HG03378 (cell line): ENCODE data around the gene RANBP2.
"Not testable (repeated sequence)": the region's sequence is repeated elsewhere in the genome, so short reads cannot be mapped to it uniquely, and the experiment has no call there.

Experiments used
- ATAC-seq: cut with Tn5 transposase; IDR thresholded peaks from one replicate; pipeline ENCODE4 v1.9.1; 2021; ENCODE audit warnings: mild to moderate bottlenecking, moderate library complexity; ENCODE audit not compliant: unreplicated experiment

Gene RANBP2

DNA sequence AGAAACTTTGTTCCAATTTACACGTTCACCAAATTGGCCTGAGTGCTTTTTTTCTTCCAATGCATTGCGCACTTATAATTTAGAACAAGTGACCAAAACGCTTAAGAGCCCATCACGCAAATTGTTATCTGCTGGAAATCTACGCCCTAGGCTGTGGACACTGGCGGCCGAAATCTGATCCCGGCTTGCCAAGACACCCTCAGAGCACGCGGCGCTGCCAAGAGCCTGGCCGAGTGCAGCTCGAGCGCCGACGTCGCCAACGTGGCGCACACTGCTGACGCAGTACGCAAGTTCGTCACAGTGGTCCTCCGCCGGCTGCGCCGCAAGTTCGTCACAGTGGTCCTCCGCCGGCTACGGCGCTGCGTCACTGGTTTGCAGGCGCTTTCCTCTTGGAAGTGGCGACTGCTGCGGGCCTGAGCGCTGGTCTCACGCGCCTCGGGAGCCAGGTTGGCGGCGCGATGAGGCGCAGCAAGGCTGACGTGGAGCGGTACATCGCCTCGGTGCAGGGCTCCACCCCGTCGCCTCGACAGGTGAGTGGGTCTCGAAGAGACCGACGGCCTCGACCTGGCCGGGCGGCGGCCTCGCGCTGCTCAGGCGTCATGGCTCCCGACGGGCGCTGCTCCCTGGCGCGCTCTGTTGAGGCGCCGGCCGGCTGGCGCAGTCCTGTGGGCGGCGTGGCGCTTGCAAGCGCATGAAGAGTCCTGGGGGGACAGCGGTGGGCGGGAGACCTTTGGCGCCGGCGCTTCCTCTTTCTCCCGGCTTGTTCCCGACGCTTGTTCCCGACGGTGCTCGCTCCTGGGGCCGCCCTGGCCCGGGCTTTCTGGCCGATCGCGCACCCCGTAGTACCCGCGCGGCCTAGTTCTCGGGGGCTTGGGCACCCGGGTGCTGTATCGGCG is at the start of gene RANBP2:
Gene RANBP2 (plus strand): TSS at position 334 of the 896 bp plus-strand sequence. CDS start 125 bp downstream, at position 459.
- peak; percentile 97 for ATAC-seq

- ATAC-seq: not testable (repeated sequence)
Measured at GRCh38 chr2:108670282-108670681, 49.0 kb upstream of the RANBP2 start.

DNA sequence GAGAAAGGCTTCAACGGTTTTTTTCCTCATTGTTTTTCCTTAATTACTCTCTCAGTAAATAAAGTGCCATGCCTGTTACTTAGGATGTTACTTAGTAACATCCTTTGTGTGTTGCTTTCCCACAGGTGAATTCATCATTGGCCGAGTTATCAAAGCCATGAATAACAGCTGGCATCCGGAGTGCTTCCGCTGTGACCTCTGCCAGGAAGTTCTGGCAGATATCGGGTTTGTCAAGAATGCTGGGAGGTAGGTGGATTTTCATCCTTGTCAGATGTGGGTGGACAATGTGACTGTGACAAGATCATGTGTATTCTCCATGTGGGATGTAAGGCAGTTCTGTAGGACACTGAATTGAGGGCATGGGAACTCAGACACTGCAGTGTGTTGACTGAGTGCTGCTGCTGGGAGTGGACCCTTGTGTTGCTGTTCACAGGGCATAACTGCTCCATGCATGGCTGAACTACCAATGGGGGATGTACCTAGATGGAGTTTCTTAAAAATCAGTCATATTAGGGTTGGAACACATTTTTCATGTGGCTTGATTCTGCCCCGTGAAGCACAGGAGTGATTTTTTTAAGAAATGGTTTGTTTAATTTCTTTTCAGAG is 47.0 kb upstream of the RANBP2 start:
- ATAC-seq: not testable (repeated sequence)

- not testable (repeated sequence) for ATAC-seq
Measured at GRCh38 chr2:108676522-108676921, 42.8 kb upstream of the RANBP2 start.

GRCh38 chr2:108677239-108677744 is 42.0 kb upstream of the RANBP2 start:
- ATAC-seq: not testable (repeated sequence)

DNA sequence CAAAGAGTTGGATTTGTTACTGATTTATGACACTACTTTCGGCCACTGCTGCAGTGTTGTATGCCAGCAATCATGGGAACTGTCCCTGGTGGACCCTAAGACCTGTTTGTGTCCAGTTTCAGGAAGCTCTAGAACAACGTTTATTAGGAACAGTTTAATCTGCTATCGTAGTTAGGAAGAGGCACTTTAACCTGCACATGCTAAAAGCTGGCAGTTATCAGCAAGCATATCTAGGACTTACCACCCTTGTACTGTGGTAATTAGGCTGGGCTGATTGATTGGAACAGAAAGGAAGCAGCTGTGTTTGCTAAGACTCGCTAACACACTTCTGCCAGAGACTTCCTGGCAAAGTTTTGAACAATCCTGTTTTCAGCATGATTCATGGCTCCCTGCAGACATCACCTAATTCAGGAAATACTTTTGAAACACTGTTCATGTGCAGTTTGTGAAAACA is 41.1 kb upstream of the RANBP2 start:
- ATAC-seq: not testable (repeated sequence)

DNA sequence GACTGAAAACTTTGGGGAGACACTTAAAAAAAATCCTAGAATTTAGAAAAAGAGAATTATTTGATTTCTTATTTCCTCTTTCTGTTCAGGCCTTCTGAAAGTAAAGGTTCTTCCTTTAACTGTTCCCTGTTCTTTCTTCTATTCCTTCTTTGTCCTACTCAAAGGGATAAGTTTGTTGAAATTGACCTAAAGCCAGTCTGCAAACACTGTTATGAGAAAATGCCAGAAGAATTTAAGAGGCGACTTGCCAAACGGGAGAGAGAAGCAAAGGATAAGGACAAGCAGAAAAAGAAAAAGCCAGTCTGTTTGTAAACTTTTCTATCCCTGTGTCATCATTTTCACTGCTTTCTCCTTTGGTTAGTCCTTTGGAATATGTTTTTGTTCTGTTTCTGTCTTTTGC is 38.5 kb upstream of the RANBP2 start:
- not testable (repeated sequence) for ATAC-seq

DNA sequence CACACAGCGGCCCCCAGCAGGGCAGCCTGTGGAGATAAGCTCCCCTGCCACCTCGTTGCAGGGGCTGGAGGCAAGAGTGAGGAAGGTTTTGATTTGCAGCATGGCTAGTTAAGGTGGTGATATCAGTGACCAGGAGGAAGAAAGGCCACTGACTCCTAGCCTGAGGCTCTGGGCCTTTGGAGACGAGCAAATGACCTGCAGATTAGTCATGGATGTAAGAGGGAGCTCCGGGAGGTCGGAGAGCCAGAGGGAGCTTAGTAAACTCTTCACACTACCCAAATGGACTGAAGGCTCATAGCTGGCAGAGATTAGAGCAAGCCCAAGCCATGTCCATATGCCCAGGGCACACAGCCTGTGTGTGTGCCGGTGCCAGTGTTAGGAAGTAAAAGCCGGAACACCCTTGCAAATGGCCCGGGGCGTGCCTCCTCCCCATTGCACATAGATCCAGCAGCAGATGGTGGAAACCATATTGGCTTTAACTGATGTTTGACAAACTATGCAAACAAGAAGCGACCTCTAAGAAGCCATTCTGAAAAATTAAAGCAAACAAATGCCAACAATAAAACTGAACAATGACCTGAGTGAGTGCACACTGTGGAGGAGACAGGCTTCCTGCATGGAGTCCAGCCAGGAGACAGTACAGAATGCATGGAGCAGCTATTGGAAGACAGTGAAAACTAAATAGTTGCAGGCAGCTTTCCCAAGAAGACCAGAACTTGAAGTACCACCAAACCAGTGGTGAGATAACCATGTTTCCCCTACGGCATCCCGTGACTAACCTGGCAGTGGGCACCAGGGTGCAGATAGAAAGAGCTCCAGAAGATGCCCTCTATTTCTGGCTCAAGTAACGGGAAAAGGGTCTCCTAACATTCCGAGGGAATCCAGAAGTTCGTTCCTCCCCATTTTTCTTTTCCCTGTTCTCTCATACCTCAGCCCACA is 30.2 kb upstream of the RANBP2 start:
- not testable (repeated sequence) for ATAC-seq

DNA sequence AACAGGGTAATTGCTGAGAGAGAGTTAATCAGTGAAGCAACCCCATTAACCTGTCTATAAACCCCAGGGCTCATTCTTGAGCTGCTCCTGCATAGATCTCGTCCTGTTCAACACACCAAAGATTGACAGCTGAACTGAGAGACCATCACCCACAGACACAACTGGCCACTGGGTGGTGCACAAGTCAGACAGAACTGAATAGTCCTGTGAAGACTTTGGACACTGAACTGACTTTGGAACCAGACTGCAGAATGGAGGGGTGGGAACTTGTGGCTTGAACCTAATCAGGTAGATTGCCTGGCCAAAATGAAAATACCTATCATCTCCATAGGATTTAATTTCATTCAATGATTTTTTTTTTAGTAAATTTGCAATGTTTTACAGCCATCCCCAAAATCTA is 29.3 kb upstream of the RANBP2 start:
- ATAC-seq: peak; percentile 79

DNA sequence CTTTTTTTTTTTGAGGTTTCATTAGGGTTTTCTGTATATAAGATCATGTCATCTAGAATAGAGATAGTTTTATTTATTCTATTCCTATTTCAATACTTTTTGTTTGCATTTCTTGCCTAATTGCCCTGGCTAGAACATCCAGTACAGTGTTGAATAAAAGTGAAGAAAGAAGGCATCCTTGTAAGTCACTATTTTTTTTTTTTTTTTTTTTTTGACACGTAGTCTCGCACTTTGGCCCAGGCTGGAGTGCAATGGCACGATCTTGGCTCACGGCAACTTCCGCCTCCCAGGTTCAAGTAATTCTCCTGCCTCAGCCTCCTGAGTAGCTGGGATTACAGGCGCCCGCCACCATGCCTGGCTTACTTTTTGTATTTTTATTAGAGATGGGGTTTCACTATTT is 27.8 kb upstream of the RANBP2 start:
- no peak for ATAC-seq

GRCh38 chr2:108701208-108701607 is 18.1 kb upstream of the RANBP2 start:
- no peak for ATAC-seq

GRCh38 chr2:108701806-108702205 is 17.5 kb upstream of the RANBP2 start:
- ATAC-seq: no peak

DNA sequence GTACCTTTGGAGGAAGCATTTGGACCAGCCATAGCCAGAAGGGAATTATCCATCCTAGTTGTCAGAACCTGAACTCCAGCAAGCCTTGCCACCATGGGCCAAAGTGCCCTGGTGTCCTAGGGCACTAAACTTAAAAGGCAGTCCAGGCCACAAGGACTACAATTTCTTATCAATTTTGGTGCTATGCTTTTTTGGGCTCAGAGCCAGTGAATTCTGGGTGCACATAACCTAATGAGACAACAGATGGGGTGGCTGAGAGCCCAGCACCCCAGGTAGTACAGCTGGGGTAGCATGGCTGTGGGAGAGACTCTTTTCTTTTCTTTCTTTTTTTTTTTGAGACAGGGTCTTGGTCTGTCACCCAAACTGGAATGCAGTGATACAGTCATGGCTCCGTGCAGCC is 14.4 kb upstream of the RANBP2 start:
- no peak for ATAC-seq

GRCh38 chr2:108707300-108707699 is 12.0 kb upstream of the RANBP2 start:
- no peak for ATAC-seq

GRCh38 chr2:108716971-108717370 is 2.3 kb upstream of the RANBP2 start:
- not testable (repeated sequence) for ATAC-seq

- ATAC-seq: not testable (repeated sequence)
Measured at GRCh38 chr2:108726048-108726447, 6.8 kb downstream of the RANBP2 start.

DNA sequence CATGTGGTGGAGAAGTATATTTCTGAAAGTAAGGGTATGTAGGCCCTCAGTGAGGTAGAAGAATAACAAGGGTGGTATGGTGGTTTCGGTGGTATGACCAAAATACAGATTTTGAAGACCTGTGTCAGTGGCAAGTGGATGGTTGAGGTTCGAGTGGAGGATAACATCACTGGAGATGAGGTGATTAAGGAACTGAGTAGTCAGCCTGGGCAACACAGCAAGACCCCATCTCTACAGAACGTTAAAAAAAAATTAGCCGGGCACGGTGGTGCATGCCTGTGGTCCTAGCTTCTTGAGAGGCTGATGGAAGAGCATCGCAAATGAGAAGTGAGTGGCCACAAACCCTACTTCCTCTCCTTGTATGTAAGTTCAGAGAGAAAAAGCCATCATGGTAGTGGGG is 15.4 kb downstream of the RANBP2 start:
- ATAC-seq: not testable (repeated sequence)

- not testable (repeated sequence) for ATAC-seq
Measured at GRCh38 chr2:108757973-108758372, 38.7 kb downstream of the RANBP2 start.

DNA sequence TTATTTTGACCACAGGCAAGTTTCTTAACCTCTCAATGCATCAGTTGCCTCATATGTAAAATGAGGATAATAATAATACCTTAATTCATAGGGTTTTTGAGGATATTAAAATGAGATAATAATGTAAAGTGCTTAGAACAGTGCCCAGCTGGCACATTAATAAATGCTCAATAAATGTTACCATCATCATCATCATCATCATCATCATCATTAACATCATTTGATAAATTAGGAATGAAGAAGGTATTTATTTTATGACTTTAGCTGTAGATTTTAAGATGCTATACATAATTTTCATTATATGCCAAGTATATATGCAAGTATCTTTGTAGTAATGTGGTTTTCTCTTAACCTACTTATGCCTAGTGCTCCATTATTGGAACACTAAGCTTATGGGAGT is 43.3 kb downstream of the RANBP2 start:
- not testable (repeated sequence) for ATAC-seq

DNA sequence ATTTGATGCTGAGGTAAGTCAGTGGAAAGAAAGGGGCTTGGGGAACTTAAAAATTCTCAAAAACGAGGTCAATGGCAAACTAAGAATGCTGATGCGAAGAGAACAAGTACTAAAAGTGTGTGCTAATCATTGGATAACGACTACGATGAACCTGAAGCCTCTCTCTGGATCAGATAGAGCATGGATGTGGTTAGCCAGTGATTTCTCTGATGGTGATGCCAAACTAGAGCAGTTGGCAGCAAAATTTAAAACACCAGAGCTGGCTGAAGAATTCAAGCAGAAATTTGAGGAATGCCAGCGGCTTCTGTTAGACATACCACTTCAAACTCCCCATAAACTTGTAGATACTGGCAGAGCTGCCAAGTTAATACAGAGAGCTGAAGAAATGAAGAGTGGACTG is 47.4 kb downstream of the RANBP2 start:
- ATAC-seq: not testable (repeated sequence)

- not testable (repeated sequence) for ATAC-seq
Measured at GRCh38 chr2:108767859-108768258, 48.6 kb downstream of the RANBP2 start.
